HG02763 (cell line): ENCODE measurements around the gene KIAA0825.

ENCODE experiments used
- ATAC-seq: cut with Tn5 transposase; IDR thresholded peaks from one replicate; pipeline ENCODE4 v1.9.1; 2021; ENCODE audit warnings: mild to moderate bottlenecking, moderate library complexity; ENCODE audit not compliant: unreplicated experiment

Gene KIAA0825

GRCh38 chr5:94517490-94518488 lies 100.6 kb downstream of the KIAA0825 start:
- ATAC-seq: no peak

- no peak for ATAC-seq
Observed at GRCh38 chr5:94516148-94516547, 102.3 kb downstream of the KIAA0825 start.

DNA sequence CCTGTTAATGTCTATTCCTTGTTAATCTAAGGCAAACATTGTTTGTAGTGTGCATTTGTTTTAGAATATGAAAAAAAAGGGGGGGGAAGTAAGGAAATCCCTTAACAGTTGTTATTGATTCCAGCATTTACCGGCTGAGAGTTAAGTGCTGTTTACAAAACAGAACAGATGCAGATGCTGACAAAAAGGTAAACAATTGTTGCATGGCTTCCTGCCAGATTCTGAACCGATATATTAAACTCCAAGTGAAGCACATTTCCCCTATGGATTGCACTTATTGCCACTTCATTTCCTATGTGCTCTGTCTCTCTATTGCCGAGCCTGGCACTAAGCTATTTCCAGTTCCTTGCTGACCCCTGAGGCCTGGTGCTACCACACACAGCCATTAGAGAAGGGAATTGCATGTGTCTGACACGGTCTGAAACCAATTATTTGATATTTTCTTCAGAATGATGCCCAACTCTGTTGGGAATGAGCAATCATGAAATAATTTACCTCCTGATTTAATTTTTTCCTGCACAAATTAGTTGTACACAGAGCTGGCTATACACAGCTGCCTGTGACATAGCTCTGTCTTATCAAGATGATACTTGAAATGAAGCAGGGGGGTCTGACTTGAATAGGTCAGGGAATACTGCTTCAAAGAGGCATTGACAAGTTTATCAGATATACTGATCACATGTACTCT lies 109.8 kb downstream of the KIAA0825 start:
- no peak for ATAC-seq

GRCh38 chr5:94505327-94506068 lies 112.9 kb downstream of the KIAA0825 start:
- ATAC-seq: no peak

DNA sequence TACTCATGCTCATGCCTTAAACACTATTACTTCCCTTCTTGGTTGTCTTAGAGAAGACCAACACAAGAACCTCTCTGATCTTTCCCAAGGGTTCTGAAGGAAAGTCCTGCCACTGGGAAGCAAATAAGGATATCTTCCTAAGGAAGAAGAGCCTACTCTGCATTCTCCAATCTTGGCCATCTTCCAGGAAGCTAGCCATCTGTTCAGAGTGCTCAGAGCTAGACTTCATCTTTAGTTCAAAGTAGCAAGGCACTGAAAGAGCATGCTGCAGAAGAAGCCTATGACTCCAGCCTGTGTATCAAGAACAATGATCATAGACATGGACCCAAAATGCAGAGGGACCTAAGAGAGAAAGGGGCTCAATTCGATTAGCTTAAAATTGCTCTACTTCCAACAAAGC lies 114.7 kb downstream of the KIAA0825 start:
- ATAC-seq: no peak

DNA sequence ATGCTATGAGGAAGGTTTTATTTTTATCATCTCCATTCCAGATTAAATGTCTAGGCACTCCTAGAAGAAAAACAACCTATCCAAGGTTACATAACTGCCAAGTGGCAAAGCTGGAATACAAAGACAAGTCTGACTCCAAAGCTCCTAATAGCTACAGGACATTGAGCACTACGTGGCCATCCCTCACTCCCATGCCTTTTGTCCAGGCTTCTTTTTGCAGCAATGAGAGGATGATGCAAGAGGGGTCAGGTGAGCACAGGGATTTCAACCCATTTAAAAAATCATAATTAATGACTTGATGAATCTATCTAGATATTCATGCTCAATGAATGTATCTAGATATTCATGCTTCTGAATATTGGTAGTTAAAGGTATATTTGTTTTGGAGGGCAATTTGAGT lies 117.0 kb downstream of the KIAA0825 start:
- no peak for ATAC-seq

- no peak for ATAC-seq
Observed at GRCh38 chr5:94499806-94500205, 118.6 kb downstream of the KIAA0825 start.

GRCh38 chr5:94498199-94498598 lies 120.2 kb downstream of the KIAA0825 start:
- ATAC-seq: no peak

- ATAC-seq: no peak
Observed at GRCh38 chr5:94485067-94485466, 133.3 kb downstream of the KIAA0825 start.

GRCh38 chr5:94481059-94481458 lies 137.3 kb downstream of the KIAA0825 start:
- ATAC-seq: no peak

DNA sequence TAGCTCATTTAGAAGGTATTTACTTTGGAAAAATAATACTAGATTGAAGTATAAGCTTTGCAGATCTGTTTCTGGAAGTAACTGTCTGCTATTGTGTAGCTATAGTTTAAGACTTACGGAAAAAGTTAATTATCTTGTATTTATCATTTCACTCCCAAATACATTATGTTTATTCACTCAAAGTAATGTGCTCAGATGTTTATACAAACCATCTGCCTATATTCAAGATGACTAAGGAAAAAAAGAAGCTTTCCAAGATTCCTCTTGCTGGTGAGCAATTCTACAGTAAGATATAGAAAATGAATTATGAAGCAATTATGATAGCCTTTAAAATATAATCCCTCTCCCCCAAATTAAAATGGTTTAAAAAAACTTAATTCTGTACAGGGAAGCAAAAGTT lies 137.9 kb downstream of the KIAA0825 start:
- ATAC-seq: no peak

GRCh38 chr5:94473936-94474335 lies 144.5 kb downstream of the KIAA0825 start:
- no peak for ATAC-seq

DNA sequence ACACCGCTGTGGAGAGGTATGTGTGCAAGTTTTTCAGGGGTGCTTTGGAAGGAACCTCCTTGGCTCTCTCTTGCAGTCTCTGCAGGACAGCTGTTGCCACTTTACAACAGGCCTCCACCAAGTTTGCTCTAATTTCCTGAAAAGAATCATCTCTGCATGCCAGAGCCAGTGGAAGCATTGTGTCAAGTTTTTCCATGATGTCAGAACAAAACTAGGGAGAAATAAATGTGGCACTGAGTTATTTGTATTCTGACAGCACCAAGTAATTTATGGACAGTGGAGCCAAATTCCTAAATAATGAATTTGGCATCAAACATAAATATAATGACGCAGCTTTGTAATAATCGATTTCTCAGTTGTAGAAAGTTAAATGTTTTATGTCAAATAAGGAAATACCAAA lies 146.9 kb downstream of the KIAA0825 start:
- no peak for ATAC-seq

GRCh38 chr5:94470802-94471201 lies 147.6 kb downstream of the KIAA0825 start:
- ATAC-seq: no peak

- no peak for ATAC-seq
Observed at GRCh38 chr5:94469894-94470329, 148.5 kb downstream of the KIAA0825 start.

- ATAC-seq: no peak
Observed at GRCh38 chr5:94467954-94468930, 150.2 kb downstream of the KIAA0825 start.

- ATAC-seq: no peak
Observed at GRCh38 chr5:94467346-94467953, 151.0 kb downstream of the KIAA0825 start.

DNA sequence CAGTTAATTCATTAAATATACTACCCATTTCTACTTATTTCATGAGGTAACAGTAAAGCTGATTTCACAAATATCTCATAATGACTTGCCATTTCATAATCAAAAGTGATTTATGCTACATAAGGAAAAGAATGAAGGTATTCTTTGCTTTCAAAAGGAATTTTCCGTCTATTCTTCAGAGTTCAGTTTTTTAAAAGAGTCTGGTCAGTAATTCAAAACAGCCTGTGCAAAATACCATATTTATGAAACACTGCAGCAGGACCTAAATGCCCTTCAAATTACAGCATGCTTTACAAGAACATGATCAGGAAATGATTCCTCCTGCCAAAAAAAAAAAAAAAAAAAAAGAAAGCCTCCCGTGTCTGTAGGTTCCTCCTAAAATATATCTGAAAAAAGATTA lies 154.7 kb downstream of the KIAA0825 start:
- ATAC-seq: no peak

DNA sequence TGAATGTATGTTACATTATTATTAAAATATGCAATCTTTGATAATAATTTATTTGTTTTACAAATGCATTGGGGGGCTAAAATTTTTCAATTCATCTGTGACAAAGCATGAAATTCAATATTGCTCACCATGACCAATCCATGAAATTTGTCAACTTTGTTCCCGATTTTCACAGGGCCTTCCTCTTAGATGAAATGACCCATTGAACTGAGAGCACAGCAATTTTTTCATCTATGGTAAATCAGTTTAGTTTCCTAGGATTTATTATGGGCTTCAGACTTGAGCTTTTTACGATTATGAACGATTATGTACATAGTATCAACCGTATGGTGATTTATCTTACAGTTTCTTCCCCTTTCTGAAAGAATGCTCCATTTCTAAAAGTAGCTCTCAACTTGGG lies 157.3 kb downstream of the KIAA0825 start:
- ATAC-seq: no peak

GRCh38 chr5:94459915-94460314 lies 158.5 kb downstream of the KIAA0825 start:
- no peak for ATAC-seq
